GM23248 (cell line): Measurements from ENCODE around the gene CLIP4.

Source experiments
- EZH2 ChIP-seq: fragments of 200-600 bp; sonication (generic); IDR thresholded peaks from 2 replicates; pipeline ENCODE4 v1.6.1; 2018; ENCODE audit warnings: antibody characterized with exemption, mild to moderate bottlenecking; ENCODE audit not compliant: insufficient read depth, poor library complexity, severe bottlenecking
- EZH2phosphoT487 ChIP-seq: fragments of 200-600 bp; sonication (generic); IDR thresholded peaks from 2 replicates; pipeline ENCODE4 v1.6.1; 2018; ENCODE audit warnings: antibody characterized with exemption, moderate library complexity, mild to moderate bottlenecking, low read depth; ENCODE audit not compliant: insufficient read depth

GRCh38 chr2:29225814-29226213, 110.6 kb downstream of the CLIP4 start:
- no peak for TF ChIP-seq EZH2phosphoT487
- no peak for TF ChIP-seq EZH2
